GM19463 (cell line): Measurements from ENCODE around the gene PTHLH.

Experiments used
- ATAC-seq: cut with Tn5 transposase; IDR thresholded peaks from one replicate; pipeline ENCODE4 v1.9.1; 2021; ENCODE audit warnings: mild to moderate bottlenecking, moderate library complexity; ENCODE audit not compliant: unreplicated experiment

The PTHLH gene

DNA sequence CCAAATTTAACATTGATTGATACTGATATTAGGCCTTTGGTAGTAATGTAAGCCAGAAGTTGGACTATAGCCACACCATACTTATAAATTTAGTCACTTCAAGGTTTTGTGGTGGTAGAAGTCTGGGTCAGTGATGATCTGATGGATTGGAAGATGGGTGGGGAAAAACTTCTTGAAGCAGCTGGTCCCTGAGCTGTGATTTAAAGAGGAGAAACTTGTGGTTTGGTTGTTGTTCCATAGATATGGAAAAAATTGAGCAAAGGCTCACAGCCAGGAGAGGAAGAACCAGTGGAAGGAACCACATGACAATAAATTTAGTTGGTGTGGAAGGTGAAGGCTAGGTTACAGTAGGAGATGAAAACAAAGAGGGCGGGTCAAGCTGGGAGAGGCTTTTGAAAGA lies 26.1 kb downstream of the PTHLH start:
- no peak for ATAC-seq

- peak; percentile 75 for ATAC-seq
Measured at GRCh38 chr12:27940756-27941402, 31.7 kb downstream of the PTHLH start.

GRCh38 chr12:27940245-27940644 lies 32.3 kb downstream of the PTHLH start:
- no peak for ATAC-seq

GRCh38 chr12:27937768-27938167 lies 34.8 kb downstream of the PTHLH start:
- ATAC-seq = no peak

DNA sequence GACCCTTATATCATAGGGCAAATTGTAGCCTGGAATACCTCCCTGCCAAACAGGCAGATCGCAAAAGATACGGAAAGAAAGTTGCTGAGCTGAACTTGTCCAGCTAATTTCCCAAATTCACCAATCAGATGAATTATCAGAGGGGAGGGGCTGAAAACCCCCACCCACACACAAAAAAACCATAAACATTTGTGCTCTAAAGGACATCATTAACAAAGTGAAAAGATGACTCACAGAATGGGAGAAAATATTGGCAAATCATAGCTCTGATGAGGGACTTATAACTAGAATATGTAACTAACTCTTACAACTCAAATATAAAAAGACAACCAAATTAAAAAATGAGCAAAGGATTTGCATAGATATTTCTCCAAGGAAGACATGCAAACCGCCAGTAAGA lies 36.3 kb downstream of the PTHLH start:
- ATAC-seq = no peak

DNA sequence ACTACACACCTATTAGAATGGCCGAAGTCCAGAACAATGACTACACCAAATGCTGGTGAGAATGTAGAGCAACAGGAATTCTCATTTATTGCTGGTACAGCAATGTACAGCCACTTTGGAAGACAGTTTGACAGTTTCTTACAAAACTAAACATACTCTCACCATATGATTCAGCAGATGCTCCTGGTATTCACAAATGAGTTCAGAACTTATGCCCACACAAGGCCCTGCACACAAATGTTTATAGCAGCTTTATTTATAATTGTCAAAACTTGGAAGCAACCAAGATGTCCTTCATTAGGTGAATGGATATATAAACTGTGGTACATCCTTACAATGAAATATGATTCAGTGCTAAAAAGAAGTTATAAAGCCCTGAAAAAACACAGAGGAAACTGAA lies 38.3 kb downstream of the PTHLH start:
- ATAC-seq = no peak

DNA sequence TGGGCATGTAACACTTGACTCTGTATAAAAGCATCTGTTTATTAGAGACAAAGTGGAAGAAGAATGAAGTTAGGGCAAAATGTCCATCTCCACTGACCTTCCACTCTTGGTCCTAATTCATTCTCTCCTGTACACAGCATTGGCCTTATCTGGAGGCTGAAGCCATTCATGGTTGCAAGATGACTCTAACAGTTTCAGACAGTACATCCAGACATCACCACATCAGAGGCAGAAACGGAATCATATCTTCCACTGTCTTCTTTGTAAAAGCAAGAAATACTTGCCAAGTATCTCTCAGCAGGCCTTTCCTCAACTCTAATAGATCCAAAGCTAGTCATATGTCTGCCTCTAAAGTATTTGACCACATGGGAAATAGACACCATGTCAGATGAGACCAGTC lies 41.1 kb downstream of the PTHLH start:
- ATAC-seq = no peak

DNA sequence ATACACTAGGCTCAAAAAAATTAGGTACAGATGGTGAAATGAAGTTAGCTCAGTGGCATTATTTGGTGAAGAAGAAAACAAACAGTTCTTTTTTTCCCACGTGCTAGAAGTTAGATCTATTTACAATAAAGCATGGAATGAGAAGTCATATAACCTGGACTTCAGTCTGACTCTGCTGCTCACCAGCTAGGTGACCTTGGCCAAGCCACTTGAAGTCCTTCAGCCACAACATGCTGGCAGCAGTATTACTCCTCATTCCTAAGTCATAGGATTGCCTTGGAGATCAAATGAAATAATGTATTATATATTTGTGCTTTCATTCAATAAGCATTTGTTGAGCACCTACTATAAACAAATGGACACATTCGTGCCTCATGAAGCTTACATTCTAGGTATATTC lies 45.2 kb downstream of the PTHLH start:
- ATAC-seq = no peak

GRCh38 chr12:27924350-27925135 lies 48.0 kb downstream of the PTHLH start:
- ATAC-seq = no peak

GRCh38 chr12:27922531-27923139 lies 49.9 kb downstream of the PTHLH start:
- no peak for ATAC-seq

DNA sequence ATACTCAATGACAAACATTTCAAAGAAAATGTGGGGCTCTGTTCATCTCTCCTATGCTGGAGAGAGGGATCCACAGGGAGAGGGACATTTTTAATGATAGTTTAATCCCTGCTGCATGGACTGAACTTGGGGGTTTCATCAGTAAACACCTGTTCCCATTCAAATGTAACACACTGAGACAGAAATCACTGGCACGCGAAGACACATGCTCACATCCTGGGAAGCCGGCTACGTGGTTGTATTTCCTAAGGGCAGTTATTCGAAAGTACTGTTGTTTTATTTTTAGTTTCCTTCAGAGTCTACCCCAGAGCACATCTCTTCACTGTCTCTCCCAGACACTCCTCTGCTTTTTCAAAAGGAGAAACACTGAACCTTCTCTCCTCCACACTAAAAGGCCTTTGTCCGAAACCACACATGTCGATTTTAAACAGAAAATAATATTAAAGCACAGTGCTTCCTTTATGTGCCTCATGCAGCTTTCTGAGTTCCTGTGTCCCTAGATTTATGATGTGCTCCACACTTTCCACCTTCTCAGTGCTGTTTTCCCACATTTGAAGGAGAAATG lies 52.8 kb downstream of the PTHLH start:
- ATAC-seq = no peak

- ATAC-seq = no peak
Measured at GRCh38 chr12:27915536-27915935, 57.0 kb downstream of the PTHLH start.

DNA sequence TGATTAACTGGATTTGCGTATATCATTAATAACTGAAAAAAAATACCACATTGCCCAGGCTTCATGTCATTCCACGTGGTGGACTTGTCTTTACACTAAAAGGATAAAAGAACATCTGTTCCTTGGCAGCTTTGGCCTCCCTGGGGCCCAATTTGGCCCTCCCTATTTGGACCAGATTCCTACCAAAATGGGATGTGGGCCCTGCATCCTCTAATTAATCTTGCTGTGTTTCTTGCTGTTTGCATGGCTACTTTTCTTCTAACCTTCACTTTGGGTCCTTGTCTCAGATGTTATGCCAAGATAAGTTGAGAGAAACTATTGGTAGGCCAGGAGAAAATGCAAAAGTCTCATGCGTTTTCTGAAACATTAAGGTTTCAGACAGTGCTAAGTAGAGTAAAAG lies 57.5 kb downstream of the PTHLH start:
- no peak for ATAC-seq

DNA sequence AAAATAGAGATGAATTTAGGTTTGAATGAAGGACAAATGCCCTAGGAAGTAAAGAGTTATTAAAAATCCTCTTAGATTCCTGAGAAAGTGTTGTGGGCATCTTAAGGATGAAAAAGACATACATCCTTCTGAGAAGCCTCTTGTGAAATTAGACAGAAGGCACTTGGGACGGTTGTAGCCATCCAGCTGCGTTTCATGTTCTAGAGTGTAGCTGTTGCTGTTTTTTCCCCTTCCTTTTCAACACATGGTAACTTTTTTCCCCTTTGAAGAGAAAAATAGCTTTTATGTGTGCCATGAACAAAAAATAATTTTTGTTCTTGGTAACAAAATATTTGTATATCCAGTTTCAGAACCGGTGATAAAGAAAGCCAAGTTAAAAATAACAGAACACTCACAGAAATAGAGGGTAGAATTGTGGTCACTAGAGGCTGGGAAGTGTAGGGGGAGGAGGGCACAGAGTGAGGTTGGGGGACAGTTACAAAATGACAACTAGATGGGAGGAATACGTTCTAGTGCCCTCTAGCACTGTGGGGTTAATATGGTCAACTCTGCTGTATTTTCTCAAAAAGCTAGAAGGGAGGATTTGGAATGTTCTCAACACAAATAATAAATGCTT lies 58.4 kb downstream of the PTHLH start:
- no peak for ATAC-seq

DNA sequence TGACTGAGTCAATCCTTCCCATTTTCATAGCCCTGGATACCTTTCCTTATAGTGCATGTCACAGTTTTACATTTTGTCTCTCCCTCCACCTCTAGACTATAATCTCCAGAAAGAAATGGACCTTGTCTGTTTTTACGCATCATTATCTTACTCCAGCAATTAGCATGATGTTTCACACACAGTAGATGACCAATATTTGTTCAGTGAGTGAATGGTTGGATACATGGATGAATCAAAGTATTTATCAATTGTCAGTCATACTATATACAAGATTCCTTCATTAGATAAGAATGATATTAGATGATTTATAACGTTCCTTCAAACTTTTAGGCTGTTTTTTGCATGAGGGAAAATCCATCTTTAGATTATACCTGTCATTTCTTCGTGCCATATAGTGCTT lies 61.1 kb downstream of the PTHLH start:
- ATAC-seq = no peak
